SH-SY5Y (cell line): ENCODE results near the gene HSD11B1.

Experiments used
- GATA2 ChIP-seq: IDR thresholded peaks from 2 replicates; pipeline ENCODE4 v1.6.1; 2011; ENCODE audit warnings: mild to moderate bottlenecking, low read depth, low read length
- GATA3 ChIP-seq: IDR thresholded peaks from 2 replicates; pipeline ENCODE4 v1.6.1; 2011; ENCODE audit warnings: low read depth, mild to moderate bottlenecking, low read length, moderate library complexity

GRCh38 chr1:209742409-209743144 is 37.9 kb downstream of the HSD11B1 start:
- no peak for TF ChIP-seq GATA3
- no peak for TF ChIP-seq GATA2
